HG03460 (cell line): ENCODE measurements around the gene NINJ2.

Experiments
- ATAC-seq: cut with Tn5 transposase; IDR thresholded peaks from one replicate; pipeline ENCODE4 v1.9.1; 2021; ENCODE audit not compliant: unreplicated experiment

The NINJ2 gene

GRCh38 chr12:571795-572531 lies 91.3 kb downstream of the NINJ2 start:
- no peak for ATAC-seq

- no peak for ATAC-seq
These were observed 92.1 kb downstream of the NINJ2 start for GRCh38 chr12:570921-571794.

DNA sequence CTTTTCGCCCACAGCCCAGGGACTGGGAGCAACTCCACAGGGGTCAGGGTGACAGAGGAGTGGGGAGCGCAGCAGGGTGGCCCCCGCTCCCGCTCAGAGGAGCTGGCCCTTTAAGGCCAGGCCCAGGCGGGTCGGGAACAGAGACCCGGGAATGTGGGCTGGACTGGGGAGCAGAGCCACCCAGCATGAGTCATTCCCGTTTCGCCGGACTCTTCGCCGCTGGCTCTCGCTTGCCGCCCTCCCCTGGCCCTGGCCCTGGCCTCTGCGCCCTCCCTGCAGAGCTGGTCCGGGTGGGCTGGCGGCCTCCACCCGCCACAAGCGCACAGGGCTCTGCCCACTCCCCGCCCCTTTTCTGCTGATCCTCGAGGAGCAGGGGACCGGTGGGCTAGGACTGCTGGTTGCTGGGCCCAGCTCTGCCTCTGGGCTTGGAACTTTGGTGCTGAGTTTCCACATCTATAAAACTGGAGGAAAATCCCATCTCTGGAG lies 92.8 kb downstream of the NINJ2 start:
- ATAC-seq: no peak

DNA sequence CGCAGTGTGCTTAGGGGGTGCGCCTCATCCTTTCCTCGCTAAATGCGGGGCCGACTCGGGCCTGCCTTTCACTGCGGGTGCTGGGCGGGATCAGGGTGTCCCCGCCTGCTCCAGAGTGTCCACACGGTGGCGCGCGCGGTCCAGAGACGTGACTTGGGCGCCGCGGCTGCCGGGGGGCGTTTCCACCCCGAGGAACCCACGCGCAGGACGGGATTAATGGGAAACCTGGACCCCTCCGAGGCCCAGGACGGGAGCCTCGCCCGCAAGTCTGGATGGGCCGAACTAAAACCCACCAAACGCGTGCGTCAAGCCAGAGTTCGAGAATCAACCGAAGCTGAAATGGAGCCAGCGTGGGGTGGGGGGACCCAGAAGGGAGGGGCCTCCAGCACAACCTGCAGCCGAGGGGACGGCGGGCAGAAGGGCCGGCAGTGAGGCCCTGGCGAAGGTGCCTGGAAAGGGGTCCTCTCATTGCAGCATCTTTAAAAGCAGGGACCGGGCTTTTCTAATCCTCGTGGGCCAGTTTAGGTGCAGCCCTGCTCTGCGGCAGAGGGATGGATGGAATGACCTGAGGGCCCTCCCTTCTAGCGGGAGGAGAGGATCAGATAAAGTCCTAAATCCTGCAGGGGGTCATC lies 93.3 kb downstream of the NINJ2 start:
- peak; percentile 56 for ATAC-seq

DNA sequence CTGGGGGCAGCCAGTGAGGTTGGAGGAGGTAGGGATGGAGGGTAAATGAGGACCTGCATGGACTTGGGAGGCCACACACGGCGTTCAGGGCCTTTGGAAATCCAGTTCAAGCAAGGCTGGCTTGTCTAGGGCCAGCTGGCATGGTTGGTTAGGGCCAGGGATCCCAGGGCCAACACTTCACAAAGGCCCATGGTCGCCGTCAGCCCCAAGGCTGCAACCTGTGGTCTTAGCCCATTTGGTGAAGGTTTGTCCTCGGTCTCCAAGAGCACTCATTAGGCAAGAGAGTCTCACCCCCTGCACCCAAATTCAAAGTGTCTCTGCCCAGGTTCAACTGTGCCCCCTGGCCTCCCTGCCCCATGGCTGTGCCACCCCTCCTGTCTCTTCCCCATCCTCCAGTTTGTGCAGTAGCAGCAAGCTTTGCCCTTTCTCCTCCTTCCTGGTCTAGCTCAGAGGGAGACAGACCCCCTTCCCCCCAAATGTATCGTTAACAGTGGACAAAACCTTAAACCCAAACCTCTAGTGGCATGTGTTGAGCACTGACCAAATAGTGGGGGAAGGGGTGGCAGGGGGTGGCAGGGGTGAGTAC lies 94.1 kb downstream of the NINJ2 start:
- ATAC-seq: no peak

DNA sequence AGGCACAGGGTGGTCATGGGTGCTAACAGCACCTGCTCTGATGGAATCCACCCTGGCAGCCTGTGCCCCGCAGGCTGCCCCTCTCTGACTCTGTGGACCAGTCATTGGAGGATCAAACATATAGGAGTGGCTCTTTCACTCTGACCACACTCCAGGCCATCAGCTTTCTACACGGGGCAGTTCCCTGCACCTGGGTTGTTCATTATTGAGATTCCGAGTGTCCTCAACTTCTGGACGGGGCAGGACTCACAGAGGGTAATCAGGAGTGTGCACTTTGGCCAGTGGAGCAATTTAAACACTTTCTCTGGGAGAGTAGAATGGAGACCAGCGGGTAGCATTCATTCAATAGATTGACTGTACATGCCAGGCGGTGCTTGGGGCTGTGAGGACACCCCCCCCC lies 94.8 kb downstream of the NINJ2 start:
- ATAC-seq: no peak

GRCh38 chr12:565589-566105 lies 97.6 kb downstream of the NINJ2 start:
- ATAC-seq: no peak

DNA sequence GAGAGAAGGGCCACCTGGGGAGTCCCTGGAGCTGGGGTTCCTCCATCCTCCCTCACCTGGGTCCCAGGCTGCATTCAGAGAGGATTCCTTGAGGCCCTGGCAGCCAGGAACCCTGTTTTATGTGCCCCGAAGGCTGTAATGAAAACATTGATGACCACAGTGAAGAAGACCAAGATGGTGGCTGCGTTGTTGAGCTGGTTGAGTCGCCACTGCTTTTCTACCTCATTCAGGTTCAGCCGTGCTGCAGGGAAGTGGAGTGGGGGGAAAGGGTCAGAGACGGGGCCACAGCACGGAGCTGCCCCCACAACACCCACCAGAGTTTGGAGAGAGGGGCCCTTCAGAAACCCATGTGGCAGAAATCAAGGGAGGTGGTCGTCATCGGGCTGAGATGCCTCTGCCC lies 98.1 kb downstream of the NINJ2 start:
- ATAC-seq: no peak

- no peak for ATAC-seq
These were observed 99.4 kb downstream of the NINJ2 start for GRCh38 chr12:563787-564298.

GRCh38 chr12:563250-563781 lies 99.9 kb downstream of the NINJ2 start:
- ATAC-seq: no peak

DNA sequence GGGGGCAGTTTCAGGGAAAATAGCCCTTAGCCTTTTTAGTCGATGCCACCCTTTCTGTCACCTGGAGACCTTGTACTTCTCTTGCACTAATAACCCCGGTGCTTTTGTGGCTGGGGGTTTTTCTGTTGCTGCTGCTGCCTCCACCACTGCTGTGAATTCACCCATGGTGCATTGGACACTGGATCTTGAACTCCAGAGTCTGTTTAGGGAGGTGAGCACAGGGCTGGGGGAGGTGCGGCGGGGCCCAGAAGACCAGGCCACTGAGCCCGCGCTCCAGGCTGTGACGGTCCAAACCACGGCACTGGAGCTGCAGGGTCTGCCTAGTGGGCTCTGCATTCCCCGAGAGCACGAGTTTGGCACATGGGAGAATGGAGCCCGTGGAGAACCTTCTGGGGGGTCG lies 100.6 kb downstream of the NINJ2 start:
- ATAC-seq: no peak

DNA sequence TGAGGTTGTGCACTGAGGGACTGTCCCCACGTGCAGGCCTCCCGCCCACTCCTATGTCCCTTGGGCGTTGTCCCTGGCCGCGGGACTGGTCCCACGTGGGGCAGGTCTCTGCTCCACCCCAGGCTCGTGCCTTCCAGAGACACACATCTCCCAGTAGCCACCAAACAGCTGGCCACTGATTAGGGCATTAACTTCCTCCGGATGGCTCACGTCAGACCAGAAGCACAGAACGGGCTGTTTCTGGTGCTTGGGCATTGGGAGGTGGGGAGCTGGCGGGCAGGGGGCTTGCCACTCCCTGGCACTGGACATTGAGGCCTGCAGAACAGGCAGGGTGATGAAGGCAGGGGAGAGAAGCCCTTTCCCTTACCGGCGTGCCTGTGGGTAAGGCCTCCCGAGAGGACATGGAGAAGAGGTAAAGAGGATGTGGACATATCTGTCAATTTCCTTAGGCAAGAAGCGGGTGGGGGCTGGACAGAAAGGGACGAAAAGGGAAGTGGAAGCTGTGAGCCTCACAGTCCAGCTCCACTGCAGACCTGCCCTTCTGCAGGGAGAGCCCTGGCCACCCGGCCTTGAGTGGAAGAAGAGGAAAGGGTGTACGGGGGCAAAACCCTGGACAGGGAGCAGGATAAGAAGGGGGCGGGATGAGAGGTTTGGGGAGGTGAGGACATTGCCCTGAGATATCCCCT lies 101.2 kb downstream of the NINJ2 start:
- ATAC-seq: no peak

GRCh38 chr12:561391-561705 lies 101.9 kb downstream of the NINJ2 start:
- no peak for ATAC-seq

DNA sequence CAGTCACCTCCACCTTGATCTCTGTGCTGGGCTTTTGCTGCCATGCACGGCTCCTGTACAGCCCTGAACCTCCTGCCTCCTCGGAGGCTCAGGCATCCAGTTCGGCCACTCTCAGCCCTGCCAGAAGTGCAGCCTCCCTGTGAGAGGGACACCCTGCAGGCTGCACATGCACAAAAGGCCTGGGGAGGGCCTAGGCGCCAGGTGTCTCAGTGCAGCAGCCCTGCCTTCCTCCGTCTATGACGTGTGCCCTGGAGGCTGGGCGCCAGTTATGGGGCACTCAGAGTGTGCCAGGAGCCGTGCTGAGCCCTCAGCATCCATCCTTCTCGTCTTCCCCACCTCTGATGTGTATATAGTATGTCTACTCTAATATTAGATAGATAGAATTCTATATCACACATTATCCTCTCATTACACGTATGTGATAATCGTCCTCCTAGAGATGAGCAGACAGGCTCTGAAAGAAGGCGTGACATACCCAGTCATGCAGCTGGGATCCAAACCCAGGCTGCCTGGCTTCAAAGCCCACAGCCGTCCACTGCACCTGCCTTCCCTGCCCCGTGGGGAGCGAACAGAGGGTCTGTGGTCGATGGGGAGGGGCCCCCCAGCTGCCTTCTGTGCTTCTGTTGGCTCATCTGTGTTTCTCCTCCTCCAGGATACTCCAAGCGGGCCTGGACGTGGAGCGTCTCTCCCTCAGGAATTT lies 102.4 kb downstream of the NINJ2 start:
- no peak for ATAC-seq

DNA sequence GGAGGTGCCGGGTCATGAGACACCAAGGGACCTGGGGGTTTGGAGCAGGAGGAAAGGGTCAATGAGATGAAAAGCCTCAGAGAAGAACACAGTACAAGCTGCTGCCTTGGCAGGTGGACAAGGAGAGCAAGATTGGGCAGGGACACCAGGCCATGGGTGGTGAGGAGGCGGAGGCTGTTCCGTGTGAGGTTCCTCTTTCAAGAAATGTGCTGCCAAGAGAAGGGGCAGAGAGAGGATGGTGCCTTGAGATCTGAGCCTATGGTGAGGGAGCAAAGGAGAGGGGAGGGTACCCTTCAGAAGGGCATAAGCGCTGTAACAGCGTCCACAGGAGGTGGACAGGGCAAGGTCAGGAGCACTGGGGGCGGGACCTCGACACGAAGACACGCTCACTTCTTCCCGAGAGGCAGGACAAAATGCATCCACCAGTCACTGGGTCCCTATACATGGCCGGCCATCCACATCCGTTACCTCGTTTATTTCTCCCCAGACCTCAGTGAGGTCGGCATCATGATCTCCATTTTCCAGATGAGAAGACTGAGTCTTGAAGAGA lies 103.3 kb downstream of the NINJ2 start:
- no peak for ATAC-seq

GRCh38 chr12:559208-559905 lies 103.9 kb downstream of the NINJ2 start:
- no peak for ATAC-seq

GRCh38 chr12:558580-558979 lies 104.7 kb downstream of the NINJ2 start:
- ATAC-seq: no peak

DNA sequence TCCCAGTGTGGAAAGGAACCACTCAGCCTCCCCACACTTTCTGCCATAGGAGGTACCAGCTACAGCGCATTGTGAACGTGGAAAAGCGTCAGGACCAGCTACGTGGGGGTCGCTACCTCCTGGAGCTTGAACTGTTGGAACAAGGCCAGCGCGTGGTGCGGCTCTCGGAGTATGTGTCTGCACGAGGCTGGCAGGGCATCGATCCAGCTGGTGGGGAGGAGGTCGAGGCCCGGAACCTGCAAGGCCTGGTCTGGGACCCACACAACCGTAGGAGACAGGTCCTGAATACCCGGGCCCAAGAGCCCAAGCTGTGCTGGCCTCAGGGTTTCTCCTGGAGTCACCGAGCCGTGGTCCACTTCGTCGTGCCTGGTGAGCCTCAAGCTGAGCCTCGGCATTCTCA lies 106.7 kb downstream of the NINJ2 start:
- ATAC-seq: no peak

GRCh38 chr12:554001-554285 lies 109.3 kb downstream of the NINJ2 start:
- no peak for ATAC-seq
